RWPE1 (cell line): Measurements from ENCODE around the gene CTDSPL.

Source experiments
- CTCF ChIA-PET: fragments of 350-600 bp; sonication (Branson Sonifier 250); formaldehyde crosslinking; extraction: SDS; loops from one replicate; lab custom pipeline; 2021; lab: Yijun Ruan, JAX
- POLR2A ChIA-PET: fragments of 400-600 bp; formaldehyde crosslinking; extraction: SDS; loops from one replicate; lab custom pipeline; 2020; ENCODE audit warnings: antibody characterized with exemption; ENCODE audit not compliant: low non-redundant PET; lab: Yijun Ruan, JAX
- DNase-seq: peaks from one replicate; pipeline ENCODE4 v3.0.0; 2012; ENCODE audit warnings: low spot score
- H3K27ac ChIP-seq: fragments of 450-650 bp; 2 replicates; pipeline ENCODE4 v1.5.1; 2017
- CTCF ChIP-seq: fragments of 450-650 bp; conservative IDR thresholded peaks from 2 replicates; pipeline ENCODE4 v1.5.1; 2017; ENCODE audit warnings: low read depth, mild to moderate bottlenecking

The CTDSPL gene

DNA sequence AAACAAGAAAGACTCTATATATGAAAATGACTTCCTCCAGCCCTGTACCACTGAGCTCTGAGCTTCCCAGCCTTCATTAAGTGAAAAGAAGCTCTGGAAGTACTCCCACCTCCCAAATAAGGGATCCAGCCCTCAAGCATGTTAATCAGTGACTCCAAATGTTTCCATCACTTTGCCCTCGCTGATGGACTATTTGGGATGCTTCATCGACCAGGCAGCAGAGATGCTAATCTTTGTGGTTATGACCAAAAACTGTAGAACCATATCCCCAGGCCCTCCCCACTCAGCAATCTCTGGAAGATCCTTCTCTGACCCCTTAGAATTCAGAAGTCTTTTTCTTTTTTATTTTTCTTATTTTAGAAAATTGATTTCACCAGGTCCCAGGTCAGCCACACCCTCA is 2.3 kb upstream of the CTDSPL start:
- CTCF ChIA-PET: no interaction called here

GRCh38 chr3:37859908-37860199 is 1.8 kb upstream of the CTDSPL start:
- no peak for TF ChIP-seq CTCF
- CTCF ChIA-PET: no interaction called here
- peak overlapping the region; percentile 93 for H3K27ac ChIP-seq
- DNase-seq: no peak
- POLR2A ChIA-PET: no interaction called here

More for the DNA sequence above, 2.3 kb upstream of the CTDSPL start:
- no peak for TF ChIP-seq CTCF
- H3K27ac ChIP-seq: no peak overlapping the region
- POLR2A ChIA-PET: no interaction called here
- DNase-seq: no peak

- ChIA-PET POLR2A (no interaction called here), CTCF (no interaction called here)
- peak; percentile 26 for DNase-seq
- H3K27ac ChIP-seq: peak overlapping the region; percentile 93
- TF ChIP-seq CTCF: no peak
These were observed 681 bp downstream of the CTDSPL start for GRCh38 chr3:37862219-37862902.

DNA sequence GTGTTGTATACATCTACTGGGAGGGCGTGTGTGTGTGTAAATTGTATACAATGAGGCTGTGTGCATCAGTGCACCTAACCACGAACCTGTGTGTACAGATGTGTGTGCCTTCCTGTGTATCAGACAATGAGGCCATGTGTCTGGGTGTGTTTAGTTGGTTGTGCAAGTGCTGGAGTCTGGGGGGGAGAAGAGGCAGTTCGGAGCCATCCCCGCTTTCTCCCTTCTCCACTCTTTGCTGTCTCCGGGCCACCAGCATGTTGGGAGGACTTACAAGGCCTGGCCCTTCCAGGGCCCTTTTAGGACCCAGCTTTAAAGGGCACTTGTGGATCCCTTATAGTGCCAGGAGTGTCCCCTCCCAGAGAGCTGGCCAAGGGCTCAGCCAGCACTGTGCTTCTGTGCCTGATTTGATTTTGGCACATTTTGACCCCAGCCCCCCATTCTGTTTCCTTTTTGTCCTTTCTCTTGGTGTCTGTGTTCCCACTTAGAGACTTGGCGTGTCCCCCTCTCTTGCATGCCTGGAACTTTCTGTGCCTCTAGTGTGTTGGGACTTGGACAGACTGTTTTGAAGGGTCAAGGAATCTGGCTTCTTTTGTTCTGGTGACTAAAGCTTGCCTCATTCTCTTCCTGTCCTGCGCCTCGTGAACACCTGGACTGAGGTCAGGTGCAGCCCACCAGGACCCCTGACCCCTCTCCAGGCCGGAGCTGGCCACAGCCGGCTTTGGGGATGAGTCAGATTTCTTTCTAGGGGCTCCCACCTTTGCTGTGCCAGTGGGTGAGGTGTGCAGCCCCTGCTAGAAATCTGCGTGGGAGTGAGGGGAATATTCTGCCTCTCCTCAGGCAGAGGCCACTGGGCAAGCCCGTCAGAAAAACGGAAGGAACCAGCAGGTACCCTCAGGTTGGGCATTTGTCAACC is 1.5 kb downstream of the CTDSPL start:
- ChIA-PET CTCF (no interaction called here), POLR2A (no interaction called here)
- TF ChIP-seq CTCF: no peak
- DNase-seq: peak; percentile 9
- H3K27ac ChIP-seq: peak overlapping the region; percentile 93

GRCh38 chr3:37863949-37864822 is 2.5 kb downstream of the CTDSPL start:
- ChIA-PET CTCF (interaction anchor here (0.6 kb wide), 1 partner anchor 72 kb away, joined by 5 read pairs; no protein-coding TSS in a partner anchor), POLR2A (no interaction called here)
- H3K27ac ChIP-seq: peak overlapping the region; percentile 93
- peak; percentile 6 for DNase-seq
- TF ChIP-seq CTCF: no peak

DNA sequence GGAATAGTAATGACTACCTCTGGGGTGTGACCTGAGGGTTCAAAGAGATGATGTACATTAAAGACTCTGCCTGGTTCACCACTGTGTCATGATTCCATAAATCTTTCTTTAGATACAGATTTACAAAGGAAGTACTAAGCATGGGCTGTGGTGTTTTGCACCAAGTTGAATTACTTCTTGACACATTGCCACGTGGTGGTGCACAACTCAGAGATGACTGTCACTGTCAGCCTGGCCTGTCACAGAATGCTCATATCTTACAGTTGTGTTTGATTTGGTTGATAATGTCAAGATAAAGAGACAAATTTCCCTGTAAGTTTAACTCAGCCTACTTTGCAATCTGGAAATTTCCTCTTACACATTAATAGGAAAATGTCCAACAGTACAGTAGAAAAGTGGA is 3.2 kb downstream of the CTDSPL start:
- CTCF ChIA-PET: no interaction called here
- POLR2A ChIA-PET: no interaction called here

More for the DNA sequence above, 3.2 kb downstream of the CTDSPL start:
- no peak for TF ChIP-seq CTCF
- no peak overlapping the region for H3K27ac ChIP-seq
- no peak for DNase-seq
